Panc1 (cell line): Measurements from ENCODE around the gene RNU2-63P.

ENCODE experiments used
- CTCF ChIP-seq: fragments of 450-650 bp; IDR thresholded peaks from 2 replicates; pipeline ENCODE4 v1.5.1; 2017; ENCODE audit warnings: mild to moderate bottlenecking
- POLR2AphosphoS5 ChIP-seq: IDR thresholded peaks from 2 replicates; pipeline ENCODE4 v1.6.1; 2012; ENCODE audit warnings: mild to moderate bottlenecking, low read depth, low read length, moderate library complexity
- REST ChIP-seq, 2 experiments: IDR thresholded peaks; 2 replicates each; pipeline ENCODE4 v1.6.1; 2011 to 2012; ENCODE audit warnings: low read depth in 2 of 2, control low read depth in 1 of 2, low read length in 1 of 2, mild to moderate bottlenecking in 1 of 2, moderate library complexity in 1 of 2; ENCODE audit not compliant: insufficient read depth in 1 of 2

GRCh38 chr2:88010136-88010535 is 6.2 kb downstream of the RNU2-63P start:
- TF ChIP-seq POLR2AphosphoS5 (no peak), CTCF (no peak), REST (IDR thresholded peaks at IDR 0.05; ENCODE audit: insufficient read depth in 1 of 2, low read depth in 2 of 2, low read length in 1 of 2) (no peak)
